ENCODE data around the gene FOXB2.
"Not testable (repeated sequence)": the region's sequence is repeated elsewhere in the genome, so short reads cannot be mapped to it uniquely, and the experiment has no call there.

FOXB2 gene

DNA sequence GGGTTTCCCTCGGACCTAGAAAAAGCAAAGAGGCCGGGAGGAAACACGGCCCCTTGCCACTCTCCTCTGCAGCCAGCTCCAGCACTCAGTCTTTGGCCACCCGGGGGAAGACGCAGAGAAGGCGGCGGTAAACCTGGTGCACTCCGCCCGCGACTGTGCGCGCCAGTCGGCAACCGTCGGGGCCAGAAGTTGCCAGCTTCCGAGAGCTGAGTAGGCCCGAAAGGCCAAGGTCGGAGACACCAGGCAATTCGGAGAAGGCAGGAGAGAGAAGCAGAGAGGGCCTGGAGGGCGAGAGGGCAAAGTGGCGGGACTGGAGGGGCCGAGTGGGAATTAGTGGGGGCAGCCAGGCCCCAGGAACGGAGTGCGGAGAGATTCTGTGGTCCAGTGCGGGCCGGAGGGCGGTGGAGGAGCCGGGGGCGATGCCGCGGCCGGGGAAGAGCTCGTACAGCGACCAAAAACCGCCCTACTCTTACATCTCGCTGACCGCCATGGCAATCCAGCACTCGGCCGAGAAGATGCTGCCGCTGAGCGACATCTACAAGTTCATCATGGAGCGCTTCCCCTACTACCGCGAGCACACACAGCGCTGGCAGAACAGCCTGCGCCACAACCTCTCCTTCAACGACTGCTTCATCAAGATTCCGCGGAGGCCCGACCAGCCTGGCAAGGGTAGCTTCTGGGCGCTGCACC, at the start of gene FOXB2:
FOXB2 (plus strand) TSS at position 420 of the 690 bp plus-strand sequence; CDS start at position 420, 0 bp downstream.
- DNase-seq (ENCODE audit: low read depth, low spot score), result no peak

DNA sequence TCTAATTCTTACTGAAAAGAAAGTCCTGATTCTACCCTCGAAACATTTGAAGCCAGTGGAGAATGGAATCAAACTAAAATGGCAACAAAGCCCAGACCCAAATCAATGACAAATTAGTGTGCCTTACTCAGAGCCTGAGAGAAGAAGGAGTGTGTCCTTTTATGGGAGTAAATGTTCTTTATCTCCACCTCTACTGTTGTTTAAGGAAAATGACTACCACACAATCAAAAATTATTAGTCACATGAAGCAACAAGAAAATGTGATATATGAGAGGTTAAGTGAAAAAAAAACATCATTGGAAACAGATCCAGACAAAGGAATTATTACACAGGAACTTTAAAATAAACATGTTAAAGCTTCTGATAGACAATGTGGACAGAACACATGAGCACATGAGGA, 49.7 kb upstream of the FOXB2 start:
- no peak for DNase-seq (ENCODE audit: low read depth, low spot score)

DNA sequence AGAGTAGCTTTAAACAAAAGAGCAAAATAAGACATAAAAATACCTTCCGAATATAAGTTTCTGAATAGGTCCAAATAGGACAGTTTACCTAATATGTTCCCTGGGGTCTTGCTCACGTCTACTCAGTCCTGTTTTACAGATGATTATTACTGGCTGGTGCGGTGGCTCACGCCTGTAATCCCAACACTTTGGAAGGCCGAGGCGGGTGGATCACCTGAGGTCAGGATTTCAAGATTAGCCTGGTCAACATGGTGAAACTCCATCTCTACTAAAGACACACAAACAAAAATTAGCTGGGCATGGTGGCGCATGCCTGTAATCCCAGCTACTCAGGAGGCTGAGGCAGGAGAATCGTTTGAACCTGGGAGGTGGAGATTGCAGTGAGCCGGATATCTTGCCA, 40.6 kb upstream of the FOXB2 start:
- DNase-seq (ENCODE audit: low read depth, low spot score), result not testable (repeated sequence)

DNA sequence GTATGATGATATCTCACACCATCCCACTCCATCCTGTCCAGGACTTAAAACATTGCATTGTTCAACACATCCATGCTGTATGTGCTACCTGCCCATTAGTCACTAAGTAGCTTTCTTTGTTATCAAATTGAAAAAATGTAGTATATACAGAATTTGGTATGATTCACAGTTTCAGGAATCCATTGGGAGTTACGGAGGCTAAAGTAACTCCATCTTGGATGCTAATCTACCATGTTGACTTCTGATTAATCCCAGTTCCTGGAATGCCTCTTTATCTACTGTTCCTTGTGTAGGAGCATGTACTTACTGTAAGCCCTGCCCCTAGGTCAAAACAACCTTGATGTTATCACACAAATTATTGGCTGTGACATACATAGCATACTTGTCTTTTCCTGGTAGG, 38.9 kb upstream of the FOXB2 start:
- DNase-seq (ENCODE audit: low read depth, low spot score), result no peak

DNA sequence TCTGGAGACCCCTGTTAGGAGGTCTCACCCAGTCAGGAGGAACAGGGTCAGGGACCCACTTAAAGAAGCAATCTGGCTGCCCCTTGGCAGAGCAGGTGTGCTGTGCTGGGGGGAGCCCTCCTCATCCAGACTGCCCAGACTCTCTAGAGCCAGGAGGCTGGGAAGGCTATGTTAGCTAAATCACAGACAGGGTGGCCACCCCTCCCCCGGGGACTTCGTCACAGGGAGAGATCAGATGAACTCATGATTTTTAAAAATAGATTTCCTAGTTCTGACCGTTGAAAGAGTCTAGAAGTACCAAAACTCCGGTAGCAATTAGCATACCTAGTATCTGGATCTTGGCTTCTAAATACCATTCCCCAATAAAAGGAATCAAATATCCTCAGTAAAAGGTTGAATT, 35.0 kb upstream of the FOXB2 start:
- no peak for DNase-seq (ENCODE audit: low read depth, low spot score)

DNA sequence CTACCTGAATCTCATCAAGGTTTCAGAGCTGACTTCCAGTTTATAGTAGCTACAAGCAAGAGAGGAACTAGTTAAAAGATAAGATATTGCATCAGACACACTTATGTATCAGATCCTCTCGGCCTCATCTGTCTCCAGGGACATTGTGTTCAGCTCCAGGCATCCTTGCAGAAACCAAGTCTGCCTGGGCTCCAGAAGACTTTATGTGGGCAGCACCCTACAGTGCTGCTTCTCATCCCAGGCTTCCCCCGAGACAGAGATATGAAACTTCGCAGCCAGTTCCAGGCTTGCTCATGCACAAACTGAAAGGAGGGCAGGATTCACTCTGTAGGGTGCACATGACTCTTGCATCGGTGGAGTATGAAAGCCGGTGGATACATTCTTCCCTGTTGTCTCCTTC, 33.9 kb upstream of the FOXB2 start:
- no peak for DNase-seq (ENCODE audit: low read depth, low spot score)

DNA sequence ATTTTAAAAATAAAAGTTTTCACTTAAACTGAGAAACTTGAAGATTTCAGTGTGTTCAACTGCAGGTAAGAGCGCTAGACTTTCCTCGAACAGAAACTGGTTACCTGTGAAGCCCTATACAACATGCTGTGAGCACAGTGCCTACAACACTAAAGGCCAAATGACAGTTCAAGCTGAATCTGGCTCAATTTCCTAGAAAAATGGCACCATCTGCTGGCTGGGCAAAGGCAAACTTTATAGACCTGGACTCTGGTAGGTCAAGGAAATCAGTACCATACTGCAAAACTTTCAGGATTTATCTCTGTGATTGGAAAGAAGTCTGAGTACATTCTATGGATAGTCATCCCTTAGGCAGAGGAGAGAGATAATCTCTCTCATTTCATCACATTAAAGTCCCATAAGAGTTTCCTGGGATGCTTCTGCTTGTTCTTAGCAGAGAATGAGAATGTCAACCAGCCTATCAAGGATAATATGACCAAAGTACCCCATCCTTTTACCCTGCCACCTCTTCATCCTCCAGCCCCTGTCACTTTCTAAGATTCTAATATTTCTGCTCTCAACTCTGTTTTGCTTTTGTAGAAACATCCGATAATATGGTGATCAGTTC, 31.8 kb upstream of the FOXB2 start:
- no peak for DNase-seq (ENCODE audit: low read depth, low spot score)

DNA sequence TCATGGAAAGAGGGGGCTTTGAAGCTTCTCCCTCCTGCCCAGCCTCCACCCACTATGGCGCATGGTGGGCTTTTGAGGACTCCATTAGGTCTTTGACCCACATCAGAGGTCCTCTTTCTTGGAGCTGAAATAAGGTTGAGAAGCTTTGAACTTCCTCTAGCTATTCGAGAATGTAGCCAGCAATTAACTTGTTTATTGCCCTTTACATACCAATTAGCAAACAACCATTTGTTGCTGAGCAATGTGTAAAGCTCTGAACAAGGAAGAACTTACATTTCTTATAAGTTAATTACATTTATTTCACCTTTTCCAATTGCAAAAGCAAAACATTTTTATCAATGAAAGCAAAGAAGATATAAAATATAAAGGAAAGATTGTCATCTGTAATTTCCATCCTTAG, 30.5 kb upstream of the FOXB2 start:
- no peak for DNase-seq (ENCODE audit: low read depth, low spot score)

DNA sequence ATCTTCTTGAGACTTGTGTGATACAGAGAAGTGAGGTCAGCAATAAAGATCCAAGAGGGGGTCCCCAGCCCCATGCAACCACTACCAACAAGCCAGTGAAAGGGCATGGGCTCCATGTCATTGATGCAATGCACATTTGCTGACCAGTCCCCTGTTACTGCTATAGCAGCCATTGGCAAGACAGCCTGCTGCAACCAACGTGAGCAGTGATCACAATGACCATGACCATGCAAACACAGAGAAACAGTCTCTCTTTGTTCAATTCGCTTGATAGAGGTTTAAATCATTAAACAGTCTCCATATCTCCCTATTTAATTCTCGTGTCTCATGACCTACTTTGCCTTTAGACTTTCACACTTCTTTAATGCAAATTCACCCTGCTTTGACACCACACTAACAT, 30.0 kb upstream of the FOXB2 start:
- DNase-seq (ENCODE audit: low read depth, low spot score), result no peak

DNA sequence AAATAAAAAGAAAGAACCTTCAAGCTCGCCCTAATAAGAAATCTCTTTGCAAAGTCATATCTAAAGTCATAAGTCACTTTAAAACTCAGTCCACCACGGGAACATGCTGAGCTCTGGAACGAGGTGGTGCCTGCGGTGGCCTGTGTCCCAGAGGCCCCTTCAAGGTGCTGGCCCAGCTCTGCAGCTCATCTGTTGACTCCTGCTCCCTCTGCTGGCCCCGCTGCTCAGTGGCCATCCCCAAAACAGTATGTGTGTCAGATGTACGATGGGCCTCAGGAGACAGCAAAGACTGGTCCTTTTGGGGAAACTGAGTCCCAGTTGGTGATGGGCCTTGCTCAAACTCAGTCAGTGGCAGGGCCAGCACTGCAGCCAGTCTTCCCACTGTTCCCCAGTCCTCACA, 22.8 kb upstream of the FOXB2 start:
- no peak for DNase-seq (ENCODE audit: low read depth, low spot score)

DNA sequence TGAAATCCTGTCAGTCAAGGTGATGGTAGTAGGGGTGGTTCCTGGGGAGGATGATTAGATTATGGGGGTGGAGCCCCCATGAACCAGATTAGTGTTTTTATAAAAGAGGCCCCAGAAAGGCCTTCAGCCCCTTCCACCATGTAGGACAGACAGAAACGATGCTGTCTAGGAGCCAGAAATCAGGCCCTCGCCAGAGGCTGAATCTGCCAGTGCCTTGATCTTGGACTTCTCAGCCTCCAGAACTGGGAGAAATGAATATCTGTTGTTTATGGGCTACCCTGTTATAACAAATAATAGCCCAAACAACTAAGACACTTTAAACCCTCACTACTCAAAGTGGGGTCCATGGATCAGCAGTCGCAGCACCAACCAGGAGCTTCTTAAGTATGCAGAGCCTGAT, 20.2 kb upstream of the FOXB2 start:
- no peak for DNase-seq (ENCODE audit: low read depth, low spot score)

DNA sequence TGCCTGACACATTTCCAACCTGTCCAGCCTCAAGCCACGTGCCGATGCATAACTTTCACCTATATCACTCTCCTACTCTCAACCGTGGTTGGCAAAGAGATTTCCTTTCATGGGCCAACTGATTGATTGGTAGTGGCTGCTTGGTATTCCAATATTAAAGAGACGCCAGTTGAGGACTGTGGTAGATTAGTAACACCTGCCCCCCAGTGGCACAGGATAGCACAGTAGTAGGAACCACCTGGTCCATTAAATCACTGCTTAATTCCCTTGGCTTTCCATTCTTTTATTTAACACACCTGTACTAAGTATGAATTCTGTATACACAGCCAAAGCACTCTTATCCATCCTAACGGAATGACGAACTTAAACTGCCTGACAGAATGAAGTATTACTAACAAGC, 19.1 kb upstream of the FOXB2 start:
- DNase-seq (ENCODE audit: low read depth, low spot score), result no peak

DNA sequence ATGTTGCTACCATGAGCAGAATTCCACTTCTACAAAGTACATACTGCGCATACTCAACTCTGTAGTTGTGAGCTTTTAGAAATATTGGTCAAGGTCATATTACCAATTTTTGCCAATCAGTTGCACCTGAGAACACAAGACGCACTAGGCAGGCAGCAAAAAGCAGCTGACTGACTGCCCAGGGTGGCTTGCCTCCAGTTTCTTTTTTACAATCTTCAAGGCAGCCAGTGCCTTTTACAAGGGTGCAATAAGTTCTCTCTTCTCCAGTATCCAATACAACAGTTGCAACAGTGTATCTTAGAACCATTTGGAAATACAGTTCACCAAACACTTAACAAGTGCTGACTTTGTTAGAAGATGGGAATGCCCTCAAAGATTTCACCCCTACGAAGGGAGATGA, 16.1 kb upstream of the FOXB2 start:
- DNase-seq (ENCODE audit: low read depth, low spot score), result no peak

DNA sequence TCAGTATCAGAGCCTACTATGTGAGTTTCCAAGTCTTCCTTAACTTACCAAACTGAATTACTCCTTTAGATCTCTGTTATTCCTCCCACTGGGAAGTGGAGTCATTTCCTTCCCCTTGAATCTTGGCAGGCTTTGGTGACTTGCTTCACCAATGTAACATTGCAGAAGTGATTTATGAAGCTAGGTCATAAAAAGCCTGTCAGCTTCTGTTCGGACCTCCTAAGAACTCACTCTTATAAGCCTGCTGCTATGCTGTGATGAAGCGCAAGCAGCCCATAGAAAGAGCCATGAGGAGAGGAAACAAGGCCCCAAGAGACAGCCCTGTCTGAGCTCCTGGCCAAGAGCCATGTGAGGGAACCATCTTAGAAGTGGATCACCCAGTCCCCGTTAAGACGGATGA, 14.2 kb upstream of the FOXB2 start:
- DNase-seq (ENCODE audit: low read depth, low spot score), result no peak

DNA sequence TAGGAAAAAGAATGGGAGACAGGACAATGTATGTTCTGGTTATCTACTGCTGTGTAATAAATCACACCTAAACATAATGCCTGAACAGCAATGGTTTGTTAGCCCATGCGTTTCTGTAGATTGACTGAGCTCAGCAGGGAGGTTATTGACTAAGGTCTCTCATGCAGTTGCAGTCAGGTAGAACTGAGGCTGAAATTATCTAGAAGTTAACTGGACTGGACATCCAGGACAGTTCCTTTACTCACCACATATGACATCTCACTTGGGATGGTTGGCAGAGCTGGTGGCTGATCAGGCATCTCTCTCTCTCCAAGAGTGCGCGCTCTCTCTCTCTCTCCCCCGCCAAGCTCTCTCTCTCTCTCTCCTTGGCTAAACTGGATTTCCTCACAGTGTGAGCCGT, 8.9 kb upstream of the FOXB2 start:
- DNase-seq (ENCODE audit: low read depth, low spot score), result no peak

DNA sequence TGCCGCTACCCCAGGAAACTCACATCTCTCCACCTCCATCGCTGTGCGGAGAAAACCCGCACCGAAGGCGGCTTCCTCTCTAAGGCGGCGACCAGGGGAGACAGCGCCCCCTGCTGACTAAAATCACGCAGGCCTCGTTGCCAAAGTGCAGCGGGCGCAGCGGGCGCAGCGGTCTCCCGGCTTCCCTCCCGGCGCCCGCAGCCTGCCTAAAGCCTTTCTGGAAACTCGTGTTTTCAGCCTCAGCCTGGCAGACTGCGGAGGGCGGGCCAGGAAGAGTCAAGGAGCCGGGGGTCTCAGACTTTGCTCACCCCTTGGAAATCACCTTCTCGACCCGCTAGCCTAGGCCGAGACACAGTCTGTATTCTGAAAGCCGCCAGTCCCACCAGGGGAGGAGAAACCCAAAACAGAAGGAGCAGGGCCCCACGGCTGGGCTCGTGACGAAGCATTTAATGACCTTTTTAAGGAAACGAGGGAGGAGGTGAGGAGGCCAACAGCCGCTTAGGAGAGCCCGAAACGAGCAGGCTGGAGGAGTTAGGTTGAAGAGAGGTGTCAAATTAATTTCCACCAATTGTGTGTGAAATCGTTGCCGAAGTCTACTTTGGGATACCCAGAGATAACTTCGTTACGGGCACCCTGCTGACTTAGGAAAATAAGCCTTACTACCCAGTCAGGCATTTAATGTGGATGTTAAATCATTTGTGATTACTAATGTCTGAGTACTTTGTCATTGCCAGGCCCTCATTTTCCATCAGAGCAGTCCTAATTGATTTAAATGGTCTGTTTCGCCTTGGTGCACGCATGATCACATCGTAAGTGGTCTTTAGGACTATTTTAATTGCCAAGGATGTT, 7.3 kb upstream of the FOXB2 start:
- no peak for DNase-seq (ENCODE audit: low read depth, low spot score)

DNA sequence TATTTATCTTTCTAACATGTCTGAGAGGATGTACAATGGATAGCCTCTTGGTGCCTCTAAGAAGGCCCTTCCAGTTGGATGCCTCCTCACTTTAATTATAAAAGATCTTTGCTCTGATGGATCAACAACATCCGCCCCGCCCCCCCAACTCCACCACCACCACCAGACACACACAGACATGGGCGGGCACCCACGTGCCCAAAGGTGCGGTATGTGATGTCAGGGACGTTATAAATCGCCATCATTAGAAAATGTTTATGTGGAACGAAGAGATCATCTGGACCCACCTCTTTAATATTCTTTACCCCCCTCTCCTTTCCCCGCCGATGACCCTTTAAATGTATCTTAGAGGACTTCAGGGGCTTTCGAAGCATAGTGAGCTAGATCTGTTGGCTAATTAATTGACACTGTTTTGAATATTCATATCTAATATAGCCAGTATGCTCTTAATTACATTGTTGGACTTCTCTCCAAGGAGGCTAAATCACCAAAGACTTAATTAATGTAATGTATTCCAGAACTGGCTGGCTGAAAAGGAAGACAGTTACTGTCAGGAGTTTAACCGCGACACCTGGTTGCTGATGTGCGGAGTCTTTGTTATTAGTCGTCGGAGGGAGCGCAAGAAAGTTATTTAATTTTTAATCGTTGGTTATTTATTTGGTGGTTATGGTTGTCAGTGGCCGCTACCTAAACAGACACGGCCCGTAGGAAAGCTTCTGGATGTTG, 6.1 kb upstream of the FOXB2 start:
- no peak for DNase-seq (ENCODE audit: low read depth, low spot score)

DNA sequence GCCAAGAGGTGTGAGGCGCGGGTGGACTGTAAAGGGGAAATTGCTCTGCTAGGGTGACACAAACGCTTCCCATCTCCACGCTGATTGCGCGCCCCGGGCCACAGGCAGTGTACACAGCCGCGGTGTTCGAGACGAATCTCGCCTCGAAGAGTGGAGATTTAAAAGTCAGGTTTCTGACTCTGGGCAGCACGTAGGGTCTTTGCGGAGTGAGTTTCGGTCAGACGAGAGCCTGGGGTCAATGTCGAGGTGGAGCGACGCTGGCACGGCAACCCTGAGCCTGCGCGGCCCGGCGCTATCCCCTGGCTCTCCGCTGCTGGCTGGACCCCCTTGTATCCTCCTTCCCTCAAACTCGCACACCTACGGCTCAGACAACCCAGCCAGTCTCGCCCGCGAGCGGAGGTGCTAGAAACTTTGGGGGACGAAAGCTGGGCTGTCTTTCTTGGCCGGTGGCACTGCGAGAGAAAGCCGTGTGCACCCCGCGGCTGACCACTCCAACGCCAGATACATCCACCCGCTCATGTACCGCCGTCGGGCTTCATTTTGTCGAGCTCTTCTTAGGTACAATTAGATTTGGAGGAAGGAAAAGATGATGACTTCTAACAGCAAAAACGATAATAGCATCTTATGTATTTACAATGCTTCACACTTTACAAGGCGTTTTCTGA, 5.4 kb upstream of the FOXB2 start:
- no peak for DNase-seq (ENCODE audit: low read depth, low spot score)

DNA sequence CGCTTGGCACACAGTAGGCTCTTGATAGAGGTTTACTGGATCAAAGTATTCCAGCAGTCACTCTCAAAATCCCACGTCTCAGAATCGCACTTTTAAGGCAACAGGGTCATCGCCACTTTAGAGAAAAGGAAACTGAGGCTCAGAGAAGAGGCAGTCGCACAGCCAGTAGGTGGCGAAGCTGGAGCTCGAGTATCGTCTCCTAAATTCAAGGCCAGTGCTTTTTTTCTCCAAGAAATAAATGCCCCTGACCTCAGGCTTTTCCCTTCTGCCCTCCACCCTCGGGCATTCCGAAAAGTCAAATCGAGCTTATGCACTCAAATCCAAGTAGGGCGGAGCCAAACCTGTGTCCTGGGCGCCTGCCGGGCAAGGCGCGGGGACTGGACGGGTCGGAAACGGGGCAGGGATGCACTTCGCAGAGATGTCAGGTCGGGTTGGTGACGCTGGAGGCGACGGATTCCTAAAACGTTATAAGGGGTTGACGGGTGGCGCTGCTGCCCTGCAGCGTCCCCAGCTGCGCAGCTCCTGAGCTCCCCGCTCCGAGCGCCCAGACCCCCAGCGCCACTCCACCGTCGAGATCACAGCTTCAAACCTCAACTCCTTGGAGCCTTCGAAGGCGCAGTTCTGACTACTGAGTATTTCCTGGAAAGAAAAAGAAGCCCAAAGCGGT, 4.7 kb upstream of the FOXB2 start:
- DNase-seq (ENCODE audit: low read depth, low spot score), result no peak

DNA sequence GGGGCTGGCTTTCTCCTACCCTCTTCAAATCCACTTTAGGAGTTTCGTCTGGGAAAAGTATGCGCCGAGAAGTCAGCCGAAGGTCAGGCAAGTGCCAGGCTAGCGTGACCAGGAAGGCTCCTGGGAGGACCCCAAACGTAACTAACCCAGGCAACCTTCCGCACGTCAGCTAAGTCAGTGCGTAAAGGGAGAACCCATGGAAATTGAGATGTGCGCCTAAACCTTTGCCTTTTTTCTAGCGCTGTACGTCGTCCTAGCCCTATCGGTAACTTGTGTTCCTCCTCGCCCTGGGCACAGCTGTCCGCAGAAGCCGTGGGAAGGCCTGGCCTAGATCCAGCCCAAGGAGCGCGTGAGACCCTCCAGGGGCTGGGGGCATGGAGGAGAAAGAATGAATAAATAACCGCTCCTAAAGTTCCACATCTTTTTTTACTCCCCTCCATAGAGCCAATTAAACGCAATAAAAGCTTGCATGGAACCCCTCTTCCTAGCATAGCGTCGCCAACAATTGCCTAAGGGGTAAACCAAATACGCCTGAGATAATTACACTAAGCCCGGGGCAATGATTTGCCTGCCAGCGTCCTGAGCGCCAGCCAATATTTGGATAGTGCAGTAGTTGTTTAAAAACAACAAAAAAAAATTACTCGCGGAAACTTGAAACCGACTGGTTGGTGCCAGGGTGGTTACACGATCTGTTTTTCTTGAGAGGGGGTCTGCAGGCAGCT, 4.0 kb upstream of the FOXB2 start:
- no peak for DNase-seq (ENCODE audit: low read depth, low spot score)
